Nasal cavity respiratory epithelium epithelial cell of viscerocranial mucosa (primary cell): Measurements from ENCODE around the gene UVSSA. TPM values are rescaled to one million over a fixed set of nuclear protein-coding genes. Genes with fewer than 3 reads are reported as not detected.

Experiments used
- total RNA-seq: library from RNA; depleted of rRNA; stranded (reverse); fragments of >200 nt; gene quantifications from 2 replicates; pipeline ENCODE4 v1.2.3, GENCODE V29; 2014

The UVSSA gene, protein sequence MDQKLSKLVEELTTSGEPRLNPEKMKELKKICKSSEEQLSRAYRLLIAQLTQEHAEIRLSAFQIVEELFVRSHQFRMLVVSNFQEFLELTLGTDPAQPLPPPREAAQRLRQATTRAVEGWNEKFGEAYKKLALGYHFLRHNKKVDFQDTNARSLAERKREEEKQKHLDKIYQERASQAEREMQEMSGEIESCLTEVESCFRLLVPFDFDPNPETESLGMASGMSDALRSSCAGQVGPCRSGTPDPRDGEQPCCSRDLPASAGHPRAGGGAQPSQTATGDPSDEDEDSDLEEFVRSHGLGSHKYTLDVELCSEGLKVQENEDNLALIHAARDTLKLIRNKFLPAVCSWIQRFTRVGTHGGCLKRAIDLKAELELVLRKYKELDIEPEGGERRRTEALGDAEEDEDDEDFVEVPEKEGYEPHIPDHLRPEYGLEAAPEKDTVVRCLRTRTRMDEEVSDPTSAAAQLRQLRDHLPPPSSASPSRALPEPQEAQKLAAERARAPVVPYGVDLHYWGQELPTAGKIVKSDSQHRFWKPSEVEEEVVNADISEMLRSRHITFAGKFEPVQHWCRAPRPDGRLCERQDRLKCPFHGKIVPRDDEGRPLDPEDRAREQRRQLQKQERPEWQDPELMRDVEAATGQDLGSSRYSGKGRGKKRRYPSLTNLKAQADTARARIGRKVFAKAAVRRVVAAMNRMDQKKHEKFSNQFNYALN
- total RNA-seq: 9.6 and 15.9 TPM in 2 replicates

DNA sequence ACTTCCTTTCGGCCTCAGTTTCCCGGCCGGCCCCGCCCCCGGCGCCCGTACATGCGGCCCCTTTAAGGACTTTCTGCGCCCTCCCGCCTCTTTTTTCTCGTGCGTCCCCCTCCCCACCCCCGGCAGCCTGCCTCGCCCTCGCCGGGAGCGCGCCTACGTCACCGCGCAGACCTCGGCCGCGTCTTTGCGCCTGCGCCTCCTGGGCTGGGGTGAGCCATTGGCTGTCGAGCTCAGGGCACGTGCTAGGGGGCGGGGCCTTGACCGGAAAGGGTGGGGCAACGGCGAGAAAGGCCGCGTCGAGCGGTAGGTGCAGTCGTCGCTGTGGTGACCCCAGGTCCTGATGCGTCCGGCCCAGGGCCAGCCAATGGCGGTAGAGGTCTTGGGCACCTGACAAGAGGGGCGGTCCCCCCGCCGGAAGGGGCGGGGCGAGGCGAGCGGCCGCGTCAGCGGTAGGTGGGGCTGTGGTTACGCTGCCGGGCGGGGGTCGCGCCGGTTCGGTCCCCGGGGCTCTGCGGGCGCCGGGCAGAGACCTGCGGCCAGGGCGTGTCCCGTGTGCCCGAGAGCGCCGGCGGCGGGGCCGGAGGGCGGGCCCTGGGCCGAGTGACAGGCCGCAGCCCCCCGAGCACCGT is at the start of gene UVSSA:
TSS of gene UVSSA (plus strand) at position 428 of the 629 bp plus-strand sequence. CDS start 884 bp downstream, outside the sequence.

GRCh38 chr4:1406394-1406980 is 59.5 kb downstream of the UVSSA start, which contains the start of gene NKX1-1:
Gene NKX1-1 (minus strand): TSS chr4:1406442. CDS start chr4:1406442, 0 bp downstream.

Other genes starting within 250 kb of the UVSSA start
- 0.68 and 0.71 TPM in 2 replicates for gene RNF212, start 233.6 kb upstream of the UVSSA start, total RNA-seq
- 3.1 and 16.9 TPM in 2 replicates for gene SPON2, start 174.6 kb upstream of the UVSSA start, total RNA-seq
- 175 and 279 TPM in 2 replicates for gene CTBP1, start 98.1 kb upstream of the UVSSA start, total RNA-seq
- gene MAEA, start 57.3 kb upstream of the UVSSA start, total RNA-seq: 36.6 and 74.1 TPM in 2 replicates
- not detected in 2 replicates for gene NKX1-1, start 59.2 kb downstream of the UVSSA start, total RNA-seq